Measurements from ENCODE around the gene ATXN1.

The ATXN1 gene

DNA sequence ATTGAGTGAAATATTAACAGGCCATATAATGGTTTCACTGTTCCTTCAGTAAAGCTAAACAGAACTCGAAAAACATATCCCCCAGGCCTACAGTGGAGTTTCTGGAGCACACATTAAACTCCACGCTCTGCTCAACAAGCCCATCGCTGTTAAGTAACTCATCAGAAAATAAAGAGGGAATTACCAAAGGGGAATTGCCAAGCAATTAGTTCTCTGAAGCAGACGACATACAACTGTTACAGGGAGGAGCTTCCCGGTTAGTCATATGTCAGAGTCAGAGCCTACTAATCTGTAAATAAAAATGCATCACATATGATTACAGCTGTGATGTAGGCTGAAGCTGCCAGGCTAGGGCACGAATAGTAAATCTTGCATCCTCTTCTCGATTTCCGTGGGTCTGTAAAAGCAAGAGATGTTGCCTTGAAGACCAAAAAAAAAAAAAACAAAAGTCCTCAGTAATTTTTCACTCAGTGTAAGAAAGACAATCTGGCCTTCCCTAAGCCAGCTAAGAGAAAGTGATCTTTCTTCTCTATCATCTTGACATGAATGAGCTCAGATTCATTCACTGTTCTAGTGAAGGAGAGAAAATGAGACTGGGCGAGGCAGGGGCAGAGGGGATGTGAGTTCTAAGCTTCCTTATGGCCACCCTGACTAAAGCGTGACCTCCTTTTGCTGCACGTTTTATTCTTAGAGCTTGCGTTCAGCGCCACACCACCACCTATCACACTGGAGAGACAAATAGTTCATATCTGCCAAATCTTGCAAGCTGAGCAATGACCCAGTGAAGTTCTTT is 13.8 kb downstream of the ATXN1 start:
- DNase-seq, result no peak

DNA sequence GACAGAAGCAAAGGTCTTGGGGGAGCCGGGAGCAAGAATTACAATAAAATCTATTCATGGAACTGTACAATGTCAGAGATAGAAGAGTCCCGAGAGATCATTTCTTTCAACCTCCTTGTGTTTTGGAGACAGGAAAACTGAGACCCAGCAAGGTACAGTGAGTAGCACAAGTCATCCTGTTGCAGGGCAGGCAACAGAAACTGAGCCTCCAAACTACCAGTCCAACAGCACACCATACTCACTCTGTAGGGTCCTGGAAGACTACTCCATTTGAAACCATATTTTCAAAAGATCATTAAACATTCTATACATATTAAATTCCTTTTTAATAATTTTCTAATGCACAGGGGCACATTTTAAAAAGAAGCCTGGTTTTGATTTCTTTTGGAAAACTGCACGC is 14.4 kb downstream of the ATXN1 start:
- DNase-seq, result no peak

- DNase-seq, result no peak
Observed at GRCh38 chr6:16746401-16746800, 14.9 kb downstream of the ATXN1 start.

DNA sequence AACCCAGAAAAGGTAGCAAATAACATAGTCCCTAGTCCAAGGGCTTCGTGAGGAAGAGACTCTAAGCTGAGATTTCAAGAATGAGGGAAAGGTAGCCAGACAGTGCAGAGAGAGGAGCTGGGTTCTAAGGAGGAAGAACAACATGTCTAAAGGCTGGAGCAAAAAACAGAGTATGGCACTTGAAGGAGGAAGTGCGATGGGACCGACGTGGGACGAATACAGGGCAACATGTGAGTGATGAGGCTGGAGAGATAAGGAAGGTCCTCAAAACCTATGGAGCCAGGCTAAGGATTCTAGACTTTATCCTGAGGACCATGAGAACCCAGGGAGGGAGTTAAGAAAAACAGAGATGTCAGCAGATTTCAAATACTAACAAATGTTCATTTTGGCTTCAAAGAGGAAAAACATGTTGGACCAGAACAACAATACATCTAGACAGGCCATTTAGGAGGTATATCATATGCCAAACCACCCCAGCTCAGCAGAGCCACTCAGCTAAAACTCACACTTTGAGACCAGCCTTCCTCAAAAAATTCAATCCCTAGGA is 17.5 kb downstream of the ATXN1 start:
- DNase-seq, result no peak

DNA sequence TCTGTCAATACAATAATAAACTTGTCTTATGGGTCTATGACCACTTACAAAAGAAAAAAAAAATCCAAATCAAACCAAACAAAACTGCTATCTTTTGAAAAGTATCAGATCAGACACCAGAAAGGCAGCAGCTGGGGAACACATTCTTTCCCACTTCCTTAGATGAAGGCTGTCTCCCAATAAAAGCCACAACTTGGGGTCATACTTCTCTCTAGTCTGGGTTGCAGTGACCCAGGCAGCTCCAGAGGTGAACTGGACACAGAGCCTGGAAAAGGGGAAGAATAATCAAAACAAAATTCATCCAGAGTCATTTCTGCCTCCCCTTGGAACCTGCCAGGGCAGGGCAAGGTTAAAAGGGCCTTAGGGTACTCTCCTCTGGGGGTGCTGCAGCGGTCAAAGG is 19.1 kb downstream of the ATXN1 start:
- no peak for DNase-seq

DNA sequence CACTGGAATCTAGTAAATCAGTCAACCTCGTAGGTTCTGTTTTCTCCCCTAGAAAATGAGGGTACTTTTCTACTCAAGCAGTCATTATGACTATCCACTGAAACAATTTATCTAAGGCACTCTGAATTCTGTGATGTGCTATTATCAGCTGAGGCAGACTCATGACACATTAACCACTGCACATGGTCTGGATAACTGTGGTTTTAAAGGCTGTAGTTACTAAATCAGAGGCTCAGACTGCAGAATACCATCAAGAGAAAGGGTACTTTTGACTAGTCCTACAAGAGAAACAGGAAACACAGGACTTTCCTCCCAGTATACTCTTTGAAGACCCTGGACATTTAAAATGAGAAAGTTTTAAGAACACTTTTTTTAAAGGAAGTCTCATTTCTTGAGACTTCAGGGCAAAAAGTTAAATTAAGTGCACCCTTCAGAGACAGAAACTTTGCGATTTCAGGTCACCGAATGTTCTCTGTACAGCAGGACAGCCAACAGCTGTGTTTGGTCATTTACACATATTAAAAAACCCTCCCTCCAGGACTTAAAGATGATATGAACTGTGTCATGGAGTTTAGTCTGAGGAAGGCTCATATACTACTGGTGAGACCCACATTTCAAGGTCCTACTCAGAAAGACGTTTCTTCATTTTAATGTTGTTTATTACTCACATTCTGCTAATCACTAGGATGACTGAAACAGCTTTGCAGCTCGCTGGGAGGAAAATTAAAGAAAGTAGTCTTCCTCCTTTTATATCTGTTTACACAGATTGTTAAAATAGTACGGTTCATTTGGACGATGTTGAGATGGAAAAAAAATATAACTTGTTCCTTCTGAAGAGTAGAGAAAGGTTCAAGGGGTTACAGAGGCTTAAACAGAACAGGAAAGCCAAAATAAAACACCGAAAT is 19.9 kb downstream of the ATXN1 start:
- no peak for DNase-seq

DNA sequence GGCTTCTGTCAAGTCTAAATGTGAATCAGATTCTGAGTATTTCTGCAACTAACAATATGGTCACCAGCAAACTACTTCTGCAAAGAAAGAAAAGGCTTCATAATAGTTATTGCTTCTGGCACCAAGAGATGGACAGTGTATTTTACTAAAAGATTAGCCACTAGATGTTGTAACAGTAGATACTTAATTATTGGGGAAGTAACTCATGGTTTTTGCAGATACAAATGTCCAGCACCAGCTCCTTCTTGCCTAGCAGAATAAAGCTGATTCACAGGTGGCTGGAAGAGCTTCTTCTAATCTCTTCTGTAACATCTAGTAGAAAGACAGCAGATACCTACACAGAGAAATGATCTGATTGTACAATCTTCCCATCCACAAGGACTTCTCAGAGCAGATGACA is 21.2 kb downstream of the ATXN1 start:
- no peak for DNase-seq

DNA sequence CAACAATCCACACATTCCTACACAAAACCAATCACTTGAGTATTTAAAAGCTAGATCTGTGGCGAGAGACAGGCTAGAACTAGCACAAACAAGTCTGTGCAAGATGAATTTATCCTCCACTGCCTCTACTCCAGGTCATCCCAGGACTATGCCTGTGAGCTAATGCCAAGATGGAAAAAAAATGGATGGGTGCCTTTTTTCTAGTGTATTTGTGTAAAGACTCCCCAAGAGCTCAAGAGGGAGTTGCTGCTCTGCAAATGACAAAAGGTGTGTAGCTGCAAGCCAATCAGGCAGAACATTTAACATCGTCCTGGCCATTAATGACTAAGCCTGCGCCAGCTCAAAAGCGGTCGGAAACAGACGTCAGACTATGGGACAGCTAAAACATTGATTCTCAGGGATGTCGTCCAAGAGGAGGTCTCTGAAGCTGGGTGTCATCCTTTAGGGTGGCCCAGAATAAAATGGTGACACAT is 21.9 kb downstream of the ATXN1 start:
- peak in 1 of 56 donors; percentile 23 for DNase-seq

GRCh38 chr6:16737925-16738324 is 23.3 kb downstream of the ATXN1 start:
- no peak for DNase-seq

- no peak for DNase-seq
Observed at GRCh38 chr6:16736856-16737775, 24.1 kb downstream of the ATXN1 start.

DNA sequence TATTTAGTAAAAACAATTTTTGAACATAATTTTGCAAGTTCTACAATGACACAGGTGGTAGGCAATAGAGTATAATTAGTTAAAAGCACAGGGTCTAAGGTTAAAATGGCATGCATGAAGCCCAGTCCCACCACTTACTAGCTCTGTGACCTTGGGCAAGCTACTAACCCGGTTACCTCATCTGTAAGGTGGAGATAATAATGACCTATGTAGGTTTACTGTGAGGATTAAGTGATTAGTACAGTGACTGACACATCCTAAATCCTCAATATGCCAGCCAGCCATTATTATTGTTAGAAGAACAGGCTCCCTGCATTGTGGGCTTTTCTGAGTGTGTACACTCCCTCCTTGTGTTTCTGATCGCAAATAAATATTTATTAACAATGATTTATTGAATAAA is 26.2 kb downstream of the ATXN1 start:
- DNase-seq, result no peak

- DNase-seq, result no peak
Observed at GRCh38 chr6:16733085-16733484, 28.2 kb downstream of the ATXN1 start.

DNA sequence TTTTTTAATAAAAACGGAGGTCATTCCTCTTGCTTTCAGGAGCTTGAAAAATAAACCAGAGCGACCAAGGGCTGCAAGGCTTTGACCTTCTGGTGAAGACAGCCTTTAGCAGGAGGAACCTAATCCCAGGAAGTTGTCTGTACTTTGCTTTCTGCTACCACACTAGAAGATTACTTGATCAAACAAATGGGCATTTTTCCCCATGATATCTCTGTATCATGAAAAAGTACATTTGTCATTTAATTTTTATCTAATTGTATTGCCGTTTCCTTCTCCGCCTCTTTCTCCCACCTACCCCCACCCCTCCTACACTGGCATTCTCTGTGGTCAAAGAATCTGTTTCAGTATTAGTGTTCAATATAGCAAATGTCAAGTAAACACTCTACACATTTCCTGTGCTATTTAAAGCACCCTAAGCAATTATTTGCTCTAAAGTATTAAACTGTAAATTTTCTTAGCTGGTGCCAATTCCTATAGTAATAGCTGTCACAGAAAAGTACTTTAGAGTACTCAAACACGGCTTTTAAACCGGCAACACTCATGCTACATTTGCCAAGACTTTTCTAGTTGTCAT is 29.7 kb downstream of the ATXN1 start:
- no peak for DNase-seq

GRCh38 chr6:16730738-16731477 is 30.4 kb downstream of the ATXN1 start:
- DNase-seq, result no peak

- DNase-seq, result no peak
Observed at GRCh38 chr6:16729744-16730143, 31.5 kb downstream of the ATXN1 start.

DNA sequence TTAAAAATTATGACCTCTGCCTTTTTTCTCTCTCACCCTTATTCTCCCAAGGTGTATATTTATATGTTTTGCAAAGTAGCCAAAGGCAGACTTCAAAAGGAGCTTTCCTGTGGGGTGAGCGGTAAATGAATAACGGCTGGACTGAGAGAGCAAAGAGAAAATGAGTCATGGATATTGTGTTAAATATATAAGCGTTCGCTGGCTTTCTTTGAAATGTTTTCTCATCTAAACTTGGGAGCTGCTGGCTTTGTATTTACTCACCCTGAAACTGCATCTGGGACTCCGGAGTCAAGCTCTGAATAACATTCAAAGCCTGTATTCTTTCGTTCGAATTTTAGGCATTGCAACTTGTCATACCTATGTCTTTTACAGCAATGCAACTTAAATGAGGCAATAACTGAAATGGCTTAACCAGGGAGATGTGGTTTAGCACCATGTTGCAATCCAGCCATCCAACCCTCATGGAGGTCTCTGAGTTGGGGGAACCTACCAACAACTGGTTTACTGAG is 32.0 kb downstream of the ATXN1 start:
- no peak for DNase-seq

GRCh38 chr6:16728513-16729182 is 32.6 kb downstream of the ATXN1 start:
- DNase-seq, result no peak

- DNase-seq, result peak in 1 of 56 donors; percentile 12
Observed at GRCh38 chr6:16727996-16728395, 33.3 kb downstream of the ATXN1 start.

All from nucleus accumbens (tissue), 56 donors.